Activated CD8-positive, alpha-beta memory T cell treated with anti-CD3 and anti-CD28 coated beads, Interleukin-2, amount 10 ng/mL, durations not matched to agents 7 days and 5 days (primary cell): ENCODE measurements around the gene OTOA. TPM values are rescaled to one million over a fixed set of nuclear protein-coding genes. Genes with fewer than 3 reads are reported as not detected.
"Not testable (repeated sequence)": the region's sequence is repeated elsewhere in the genome, so short reads cannot be mapped to it uniquely, and the experiment has no call there.

Experiments
- ATAC-seq: fragments of 150-1000 bp; cut with Tn5 transposase; one replicate; pipeline ENCODE4 v1.10.0; 2021; ENCODE audit warnings: moderate library complexity
- CTCF ChIA-PET: fragments of 350-600 bp; sonication (Branson Sonifier 250); formaldehyde crosslinking; loops from one replicate; lab custom pipeline; 2021; ENCODE audit warnings: antibody characterized with exemption; lab: Charles Lee
- DNase-seq: peaks from one replicate; pipeline ENCODE4 v3.0.0-alpha.2; 2020
- H3K27ac Mint-ChIP-seq: one replicate; pipeline ENCODE4 v1.8.0; 2021; ENCODE audit warnings: mild to moderate bottlenecking, mixed read lengths
- H3K27me3 Mint-ChIP-seq: one replicate; pipeline ENCODE4 v1.8.0; 2021; ENCODE audit warnings: mixed read lengths
- H3K36me3 Mint-ChIP-seq: one replicate; pipeline ENCODE4 v1.8.0; 2021; ENCODE audit warnings: mild to moderate bottlenecking, mixed read lengths
- H3K4me1 Mint-ChIP-seq: one replicate; pipeline ENCODE4 v1.8.0; 2021; ENCODE audit warnings: mixed read lengths
- H3K4me3 Mint-ChIP-seq: one replicate; pipeline ENCODE4 v1.8.0; 2021; ENCODE audit warnings: mild to moderate bottlenecking, moderate library complexity, mixed read lengths
- H3K9me3 Mint-ChIP-seq: one replicate; pipeline ENCODE4 v1.8.0; 2022; ENCODE audit warnings: low read depth, mixed read lengths
- total RNA-seq, 2 experiments: library from RNA; stranded (reverse); gene quantifications; one replicate each; pipeline ENCODE4 v1.2.3, GENCODE V29; 2021

OTOA gene
- total RNA-seq, 2 experiments from 2014 or later, result 0.09 to 0.38 TPM

DNA sequence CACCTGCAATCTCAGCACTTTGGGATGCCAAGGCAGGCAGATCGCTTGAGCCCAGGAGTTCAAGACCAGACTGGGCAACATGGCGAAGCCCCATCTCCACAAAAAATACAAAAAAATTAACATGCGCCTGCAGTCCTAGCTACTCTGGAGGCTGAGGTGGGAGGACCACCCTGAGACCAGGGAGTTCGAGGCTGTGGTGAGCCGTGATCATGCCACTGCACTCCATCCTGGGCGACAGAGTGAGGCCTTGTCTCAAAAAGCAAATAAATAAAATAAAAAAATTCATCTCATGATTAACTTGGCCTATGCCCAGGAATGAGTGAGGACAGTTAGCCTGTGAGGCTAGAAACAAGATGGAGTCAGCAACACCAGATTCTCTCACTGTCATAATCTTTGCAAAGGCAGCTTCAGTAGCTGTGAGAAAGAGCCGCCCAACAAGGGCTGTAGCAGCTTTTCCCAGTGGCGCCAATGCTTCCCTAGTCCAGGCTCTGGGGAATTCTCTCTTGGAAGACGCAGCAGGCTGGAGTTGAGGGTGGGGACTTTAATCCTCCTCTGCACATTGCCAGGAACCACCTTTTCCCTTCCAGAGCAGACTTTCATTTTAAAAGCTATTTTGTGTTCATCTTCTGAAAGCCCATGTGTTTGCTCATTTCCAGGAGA, 108.9 kb downstream of the OTOA start:
- H3K9me3 Mint-ChIP-seq, H3K27ac Mint-ChIP-seq, H3K27me3 Mint-ChIP-seq, H3K4me1 Mint-ChIP-seq, H3K4me3 Mint-ChIP-seq, CTCF ChIA-PET, ATAC-seq, H3K36me3 Mint-ChIP-seq, DNase-seq: not testable (repeated sequence)

DNA sequence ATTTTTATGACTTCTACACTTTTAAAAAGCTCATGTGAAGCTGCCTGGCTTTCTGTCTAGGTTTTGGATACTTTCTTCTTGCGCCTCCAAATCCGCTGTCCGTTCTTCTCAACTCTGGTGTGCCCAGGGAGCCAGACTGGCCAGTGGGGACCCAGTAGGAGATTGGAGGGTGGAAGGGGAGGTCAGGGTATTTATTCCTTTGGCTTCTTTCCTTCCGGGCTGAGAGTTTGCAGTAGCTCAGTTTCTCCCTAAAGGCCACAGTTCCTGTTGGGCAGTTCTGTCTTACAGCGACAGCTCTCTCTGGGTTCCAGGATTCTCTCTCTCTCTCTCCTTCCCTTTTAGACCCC, 109.4 kb downstream of the OTOA start:
- CTCF ChIA-PET, H3K4me3 Mint-ChIP-seq, H3K4me1 Mint-ChIP-seq, DNase-seq, H3K27me3 Mint-ChIP-seq, H3K9me3 Mint-ChIP-seq, H3K27ac Mint-ChIP-seq, ATAC-seq, H3K36me3 Mint-ChIP-seq: not testable (repeated sequence)

DNA sequence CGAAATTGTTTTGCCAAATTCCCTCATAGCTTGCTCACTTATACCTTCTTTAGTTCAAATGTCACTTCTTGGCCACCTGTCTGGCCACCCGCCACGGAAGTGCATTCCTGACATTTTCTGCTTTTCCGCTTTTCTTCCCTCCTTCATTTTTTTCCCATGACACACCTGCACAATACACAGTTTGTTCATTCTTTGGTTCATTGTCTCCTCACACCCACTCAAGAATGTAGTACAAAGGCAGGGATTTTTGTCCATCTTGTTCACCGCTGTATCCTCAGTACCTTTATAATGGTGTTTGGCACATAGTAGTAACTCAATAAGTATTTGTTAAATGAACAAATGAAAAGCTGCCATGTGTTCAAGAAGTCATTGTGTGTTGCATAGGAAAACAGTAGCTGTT, 116.8 kb downstream of the OTOA start:
- H3K4me3 Mint-ChIP-seq, H3K9me3 Mint-ChIP-seq, H3K4me1 Mint-ChIP-seq, H3K36me3 Mint-ChIP-seq, DNase-seq, ATAC-seq, H3K27ac Mint-ChIP-seq, CTCF ChIA-PET, H3K27me3 Mint-ChIP-seq: not testable (repeated sequence)

DNA sequence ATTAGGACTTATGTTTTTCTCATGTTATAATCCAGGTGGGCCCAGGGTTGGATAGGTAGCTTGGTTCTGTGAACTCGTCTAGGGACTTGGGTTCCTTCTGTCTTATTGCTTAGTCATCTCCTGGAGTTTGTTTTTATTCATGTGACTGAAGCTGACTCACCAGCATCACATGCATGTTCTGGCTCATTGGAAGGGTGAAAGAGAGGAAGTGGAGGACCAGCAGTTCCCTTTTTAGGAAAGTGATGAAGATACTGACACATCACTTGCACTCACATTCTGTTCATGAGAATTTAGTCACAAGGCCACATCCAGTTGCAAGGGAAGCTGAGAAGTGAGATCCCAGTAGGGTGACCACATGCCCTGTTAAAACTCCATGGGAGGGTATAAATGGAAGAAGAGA, 126.7 kb downstream of the OTOA start:
- H3K4me1 Mint-ChIP-seq, H3K27ac Mint-ChIP-seq, H3K36me3 Mint-ChIP-seq, DNase-seq, H3K27me3 Mint-ChIP-seq, H3K9me3 Mint-ChIP-seq, H3K4me3 Mint-ChIP-seq, CTCF ChIA-PET: not testable (repeated sequence)
- ATAC-seq, result peak; percentile 80

DNA sequence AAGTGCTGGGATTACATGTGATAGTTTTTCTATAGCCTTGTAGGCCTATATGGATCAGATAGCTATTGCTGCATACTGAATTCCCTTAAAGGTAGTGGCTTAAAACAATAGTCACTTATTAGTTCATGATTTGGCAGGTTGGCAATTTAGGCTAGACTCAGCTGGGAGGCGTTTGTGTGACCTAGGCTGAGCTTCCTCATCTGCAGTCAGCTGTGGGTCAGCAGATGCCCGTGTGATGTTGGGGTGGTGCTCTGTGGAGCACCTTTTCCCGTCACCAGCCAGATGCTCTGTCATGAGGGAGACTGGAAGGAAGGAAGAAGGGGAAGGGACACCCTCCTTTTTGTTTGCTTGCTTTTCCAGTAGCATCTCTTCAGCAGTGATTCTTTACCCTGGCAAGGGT, 129.5 kb downstream of the OTOA start:
- H3K4me3 Mint-ChIP-seq, H3K27ac Mint-ChIP-seq, H3K27me3 Mint-ChIP-seq, ATAC-seq, H3K9me3 Mint-ChIP-seq, CTCF ChIA-PET, H3K36me3 Mint-ChIP-seq, DNase-seq, H3K4me1 Mint-ChIP-seq: not testable (repeated sequence)

DNA sequence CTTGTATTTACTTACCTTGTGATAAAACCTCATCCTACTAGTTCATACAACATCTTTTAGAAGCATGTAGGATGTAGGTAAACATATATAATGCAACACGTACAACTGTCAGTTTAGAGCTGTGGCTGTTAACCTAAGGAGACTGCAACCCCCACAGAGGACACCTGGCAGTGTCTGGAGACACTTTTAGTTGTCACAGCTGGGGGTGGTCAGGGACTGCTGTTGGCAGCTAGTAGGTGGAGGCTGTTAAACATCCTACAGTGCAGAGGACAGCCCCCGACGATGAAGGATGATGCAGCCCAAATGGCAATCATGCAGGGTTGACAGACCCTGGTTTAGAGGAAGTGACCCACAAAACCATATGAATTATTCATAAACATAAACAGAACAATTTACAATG, 134.8 kb downstream of the OTOA start:
- H3K9me3 Mint-ChIP-seq, CTCF ChIA-PET, H3K27ac Mint-ChIP-seq, H3K4me1 Mint-ChIP-seq, DNase-seq, H3K4me3 Mint-ChIP-seq, H3K27me3 Mint-ChIP-seq, ATAC-seq, H3K36me3 Mint-ChIP-seq: not testable (repeated sequence)

DNA sequence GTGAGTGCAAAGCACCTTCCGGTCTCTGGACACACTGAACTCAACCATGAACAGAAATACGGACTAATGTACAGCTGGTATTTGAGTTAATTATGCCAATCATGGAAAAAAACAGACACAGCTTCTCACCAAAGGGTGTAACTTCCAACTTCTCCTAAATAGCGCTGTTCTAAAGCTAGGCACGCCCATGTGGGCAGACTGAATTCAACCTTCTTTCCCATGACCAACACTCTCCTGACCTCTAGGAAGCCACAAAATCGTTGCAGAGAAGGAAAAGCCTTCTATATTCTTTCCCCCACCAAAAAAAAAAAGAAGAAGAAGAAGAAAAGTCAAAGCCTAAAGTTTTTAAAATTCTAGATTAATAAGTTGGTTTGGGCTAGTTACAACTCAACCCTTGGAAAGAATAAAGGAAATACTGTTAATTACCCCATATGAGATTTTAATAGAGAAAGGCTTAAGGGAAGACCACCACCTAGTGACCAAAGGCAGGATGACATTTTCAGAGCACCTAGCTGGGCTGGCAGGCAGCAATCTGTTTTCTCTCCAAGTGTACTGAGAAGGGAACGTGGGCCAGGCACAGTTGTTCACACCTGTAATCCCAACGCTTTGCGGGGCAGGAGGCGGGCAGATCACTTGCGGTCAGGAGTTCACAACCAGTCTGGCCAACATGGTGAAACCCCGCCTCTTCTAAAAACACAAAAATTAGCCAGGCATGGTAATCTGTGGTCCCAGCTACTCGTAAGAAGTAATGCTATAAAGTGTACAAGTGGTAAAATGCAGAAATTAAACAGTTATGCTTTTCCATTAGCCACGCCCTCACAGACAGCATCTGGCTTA, 138.0 kb downstream of the OTOA start:
- not testable (repeated sequence) for H3K36me3 Mint-ChIP-seq, H3K9me3 Mint-ChIP-seq, H3K27me3 Mint-ChIP-seq, H3K4me3 Mint-ChIP-seq, H3K27ac Mint-ChIP-seq, H3K4me1 Mint-ChIP-seq
- ATAC-seq (peak; percentile 68), DNase-seq (peak; percentile 42)
- CTCF ChIA-PET, result interaction anchor here (1.2 kb wide), 1 partner anchor 145 kb away, joined by 6 read pairs; no protein-coding TSS in a partner anchor

DNA sequence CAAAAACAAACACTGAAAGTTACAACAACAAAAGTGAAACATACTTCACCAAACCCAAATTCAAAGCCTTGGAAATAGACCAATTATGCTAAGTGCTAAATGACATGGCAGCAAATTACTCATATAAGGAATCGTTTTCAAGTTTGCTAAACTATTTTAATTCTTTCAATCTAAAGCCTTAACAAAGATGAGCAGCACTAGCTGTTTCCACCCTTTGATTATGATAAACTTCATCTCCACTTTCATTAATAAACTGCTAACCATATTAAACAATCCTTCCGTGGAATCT, 138.6 kb downstream of the OTOA start:
- H3K27me3 Mint-ChIP-seq, H3K4me3 Mint-ChIP-seq, H3K4me1 Mint-ChIP-seq, H3K27ac Mint-ChIP-seq, DNase-seq, H3K9me3 Mint-ChIP-seq, H3K36me3 Mint-ChIP-seq: not testable (repeated sequence)
- ATAC-seq, result peak; percentile 42
- CTCF ChIA-PET, result interaction anchor here (1.2 kb wide), 1 partner anchor 145 kb away, joined by 6 read pairs; no protein-coding TSS in a partner anchor

Other genes starting within 250 kb of the OTOA start
- 10 to 100 TPM; 86.6 to 93.4 TPM for gene METTL9, start 64.4 kb upstream of the OTOA start, total RNA-seq
- under 1 TPM in 1 of 2 experiments, not detected in 1; 0.09 TPM for gene IGSF6, start 11.4 kb upstream of the OTOA start, total RNA-seq
- 100 to 1,000 TPM; 196 to 272 TPM for gene NPIPB4, start 193.8 kb downstream of the OTOA start, total RNA-seq